Kidney (tissue), 14 donors: ENCODE data around the gene BACH1. TPM values are rescaled to one million over a fixed set of nuclear protein-coding genes. Genes with fewer than 3 reads are reported as not detected.

Experiments used
- DNase-seq, 5 donors: peaks; one replicate each; pipeline ENCODE4 v3.0.0-alpha.2; 2013 to 2020
- FAIRE-seq: peaks from 2 replicates; lab custom pipeline; 2012; peaks lifted over from hg19 to GRCh38; lab: Jason Lieb, UNC
- H3K27ac ChIP-seq, 2 donors: one replicate each; pipeline ENCODE4 v1.7.0; 2013; ENCODE audit warnings: low read depth in 2 of 2, low read length in 2 of 2, inconsistent platforms in 1 of 2
- H3K27me3 ChIP-seq: one replicate; pipeline ENCODE4 v1.7.1; 2013; ENCODE audit warnings: low read length, inconsistent platforms; ENCODE audit not compliant: control insufficient read depth, insufficient read depth
- H3K36me3 ChIP-seq, 3 donors: one replicate each; pipeline versions ENCODE4 v1.7.0 to v1.7.1; 2013; ENCODE audit warnings: low read length in 3 of 3, control low read depth in 1 of 3, inconsistent platforms in 1 of 3; ENCODE audit not compliant: insufficient read depth in 3 of 3, control insufficient read depth in 2 of 3
- H3K4me1 ChIP-seq, 3 donors: one replicate each; pipeline versions ENCODE4 v1.7.0 to v1.7.1; 2013; ENCODE audit warnings: low read length in 3 of 3, inconsistent platforms in 1 of 3, low read depth in 1 of 3; ENCODE audit not compliant: control insufficient read depth in 2 of 3, insufficient read depth in 2 of 3
- H3K4me3 ChIP-seq, 3 donors: one replicate each; pipeline versions ENCODE4 v1.7.0 to v1.8.1; 2013; ENCODE audit warnings: low read length in 3 of 3, control low read depth in 1 of 3, inconsistent platforms in 1 of 3
- H3K9ac ChIP-seq, 3 donors: one replicate each; pipeline versions ENCODE4 v1.7.0 to v1.7.1; 2013; ENCODE audit warnings: low read length in 3 of 3, control low read depth in 1 of 3, inconsistent platforms in 1 of 3
- H3K9me3 ChIP-seq, 3 donors: one replicate each; pipeline versions ENCODE4 v1.7.0 to v1.7.1; 2013; ENCODE audit warnings: low read length in 3 of 3, control low read depth in 1 of 3, inconsistent platforms in 1 of 3; ENCODE audit not compliant: control insufficient read depth in 2 of 3, insufficient read depth in 1 of 3
- CTCF ChIP-seq: IDR thresholded peaks from 3 replicates; pipeline ENCODE4 v1.5.1; 2012; ENCODE audit warnings: mild to moderate bottlenecking, moderate library complexity, borderline replicate concordance; ENCODE audit not compliant: insufficient read depth; ENCODE audit errors: extremely low read depth
- intact Hi-C: fragments of 100-400 bp; cut with DNase I; formaldehyde crosslinking; loops from one replicate; pipeline ENCODE4 v1.11.1; 2022
- polyA plus RNA-seq: library from polyadenylated mRNA; stranded (reverse); fragments of 350-450 nt; fragmentation: Illumina TruSeq; extraction: RNeasy Lipid Tissue Mini Kit (QIAGEN cat#74804); gene quantifications from one replicate; pipeline ENCODE4 v1.2.3, GENCODE V29; 2014; ENCODE audit warnings: low read depth, low replicate concordance; ENCODE audit not compliant: insufficient read depth
- total RNA-seq: library from RNA; stranded (reverse); fragmentation: NEBNext Ultra II Directional; extraction: Animal tissue kit (Norgen Biotek cat#: 25700); gene quantifications from one replicate; pipeline ENCODE4 v1.2.1, GENCODE V29; 2021
- donor health status: control.
- donor health status: control.
- donor health status: control.
- donor health status: control.
- donor health status: control.
- donor health status: DM: yes; HTN: yes; CAD: no.
- donor health status: Normal renal cell carcinoma (clear cell type).

Gene BACH1
- total and polyA plus RNA-seq, 2 donors from 2014 or later = 5.6 to 85.1 TPM

- DNase-seq = no peak
- Histone ChIP-seq H3K27me3 (no peaks in the 10 kb centered on the region), H3K4me3 (no peak overlapping the region), H3K27ac (no peak overlapping the region), H3K9me3 (no peaks in the 10 kb centered on the region), H3K4me1 (peaks cover 0 to 8% (median 0%) of the 10 kb centered on the region in 3 donors), H3K9ac (no peak overlapping the region), H3K36me3 (peaks cover 0 to 2% (median 2%) of the 10 kb centered on the region in 3 donors)
- intact Hi-C loops = no loop called here
- no peak for FAIRE-seq
- no peak for TF ChIP-seq CTCF
Observed at GRCh38 chr21:29311802-29312201, 13.1 kb downstream of the BACH1 start.

GRCh38 chr21:29312981-29313380 is 14.3 kb downstream of the BACH1 start:
- Histone ChIP-seq H3K27ac (no peak overlapping the region), H3K4me1 (peaks cover 0 to 9% (median under 1%) of the 10 kb centered on the region in 3 donors), H3K4me3 (no peak overlapping the region), H3K9ac (no peak overlapping the region), H3K36me3 (peaks cover 0 to 2% (median 2%) of the 10 kb centered on the region in 3 donors), H3K27me3 (no peaks in the 10 kb centered on the region), H3K9me3 (no peaks in the 10 kb centered on the region)
- FAIRE-seq (no peak), DNase-seq (no peak)
- intact Hi-C loops = no loop called here
- TF ChIP-seq CTCF = no peak

- Histone ChIP-seq H3K27ac (no peak overlapping the region), H3K27me3 (no peaks in the 10 kb centered on the region), H3K4me3 (no peak overlapping the region), H3K36me3 (peaks cover 0 to 2% (median 2%) of the 10 kb centered on the region in 3 donors), H3K9me3 (no peaks in the 10 kb centered on the region), H3K9ac (no peak overlapping the region), H3K4me1 (peaks cover 0 to 16% (median 7%) of the 10 kb centered on the region in 3 donors)
- intact Hi-C loops = no loop called here
- FAIRE-seq (no peak), DNase-seq (no peak)
- no peak for TF ChIP-seq CTCF
Observed at GRCh38 chr21:29313662-29314408, 15.1 kb downstream of the BACH1 start.
